Endodermal cell (in vitro differentiated cells): ENCODE data around the gene ABR. TPM values are rescaled to one million over a fixed set of nuclear protein-coding genes. Genes with fewer than 3 reads are reported as not detected.

Experiments used
- DNase-seq: peaks from one replicate; pipeline ENCODE4 v3.0.0-alpha.2; 2017
- H3K27ac ChIP-seq: 2 replicates; pipeline ENCODE4 v1.5.1; 2013; ENCODE audit warnings: mild to moderate bottlenecking, low read depth, low read length, moderate library complexity
- H3K27me3 ChIP-seq: 2 replicates; pipeline ENCODE4 v1.6.1; 2013; ENCODE audit warnings: mild to moderate bottlenecking, low read length, moderate library complexity; ENCODE audit not compliant: insufficient read depth, control insufficient read depth, poor library complexity, severe bottlenecking
- H3K36me3 ChIP-seq: 2 replicates; pipeline ENCODE4 v1.7.0; 2013; ENCODE audit warnings: mild to moderate bottlenecking, low read length, moderate library complexity; ENCODE audit not compliant: control insufficient read depth, insufficient read depth
- H3K4me1 ChIP-seq: one replicate; pipeline ENCODE4 v1.7.0; 2013; ENCODE audit warnings: low read length; ENCODE audit not compliant: control insufficient read depth, insufficient read depth
- H3K4me3 ChIP-seq: 2 replicates; pipeline ENCODE4 v1.5.1; 2013; ENCODE audit warnings: mild to moderate bottlenecking, low read length, moderate library complexity
- H3K9ac ChIP-seq: 2 replicates; pipeline ENCODE4 v1.6.1; 2013; ENCODE audit warnings: mild to moderate bottlenecking, low read length, moderate library complexity; ENCODE audit not compliant: poor library complexity, severe bottlenecking; ENCODE audit errors: extremely low read depth
- H3K9me3 ChIP-seq: 2 replicates; pipeline ENCODE4 v1.6.1; 2013; ENCODE audit warnings: mild to moderate bottlenecking, low read length, moderate library complexity; ENCODE audit not compliant: control insufficient read depth
- H3K27ac Mint-ChIP-seq: 2 replicates; pipeline ENCODE4 v1.8.0; 2020; ENCODE audit warnings: mixed read lengths
- H3K27me3 Mint-ChIP-seq: 2 replicates; pipeline ENCODE4 v1.8.0; 2021; ENCODE audit warnings: mild to moderate bottlenecking, mixed read lengths; ENCODE audit not compliant: insufficient read depth
- H3K36me3 Mint-ChIP-seq: 2 replicates; pipeline ENCODE4 v1.8.0; 2020; ENCODE audit warnings: low read depth, mixed read lengths
- H3K4me1 Mint-ChIP-seq: 2 replicates; pipeline ENCODE4 v1.8.0; 2020; ENCODE audit warnings: mixed read lengths
- H3K4me3 Mint-ChIP-seq: 2 replicates; pipeline ENCODE4 v1.8.0; 2020; ENCODE audit warnings: mild to moderate bottlenecking, moderate library complexity, mixed read lengths
- H3K9me3 Mint-ChIP-seq: 2 replicates; pipeline ENCODE4 v1.8.0; 2020; ENCODE audit warnings: mild to moderate bottlenecking, mixed read lengths
- WGBS, 2 experiments: methylation state at CpG; one replicate each; pipeline versions ENCODE4 v1.1.5 to v1.1.7; 2013; ENCODE audit warnings: missing lambda C conversion rate in 2 of 2, mixed read lengths in 1 of 2; ENCODE audit not compliant: insufficient coverage in 1 of 2, insufficient read length in 1 of 2; 5-methylcytosine and 5-hydroxymethylcytosine counted together
- total RNA-seq, 2 donors: library from RNA; stranded (reverse); fragmentation: NEBNext Ultra II Directional in 1 of 2; extraction: Animal tissue kit (Norgen Biotek cat#: 25700) in 1 of 2; gene quantifications; 2 replicates in 1 of 2; 3 replicates in 1 of 2; pipeline ENCODE4 v1.2.1, GENCODE V29; 2021
- TF ChIP-seq, protein P1 (sequence below): fragments of 200-600 bp; sonication (generic); conservative IDR thresholded peaks from 2 replicates; pipeline ENCODE4 v1.5.0; 2021; ENCODE audit warnings: antibody characterized with exemption, mild to moderate bottlenecking

The ABR gene
- total RNA-seq, 2 donors from 2014 or later, result 51.1 to 58.7 TPM

DNA sequence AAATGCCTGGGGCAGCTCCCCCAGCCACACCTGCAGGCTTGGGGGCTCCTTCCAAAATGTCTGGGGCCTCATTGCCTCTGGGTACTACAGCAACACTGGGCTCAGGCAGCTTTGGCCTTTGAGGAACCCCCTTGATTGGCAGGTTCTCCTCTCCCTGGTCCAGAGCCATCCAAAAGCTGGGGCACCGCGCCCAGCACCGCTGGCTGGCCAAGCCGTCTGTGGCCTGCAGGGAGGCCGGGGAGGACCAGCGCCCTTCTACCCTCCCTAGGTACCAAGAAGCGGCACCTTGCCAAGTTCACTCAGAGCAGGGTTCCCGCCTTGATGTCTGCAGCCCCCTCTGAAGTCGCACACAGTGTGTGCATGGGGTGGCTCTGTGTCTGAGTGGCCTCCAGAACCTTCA, 152.7 kb downstream of the ABR start:
- Histone ChIP-seq H3K4me3 (no peak overlapping the region), H3K27me3 (peaks cover 12% of the 10 kb centered on the region), H3K27ac (no peak overlapping the region), H3K9me3 (no peaks in the 10 kb centered on the region), H3K9ac (no peak overlapping the region), H3K36me3 (no peaks in the 10 kb centered on the region), H3K4me1 (no peaks in the 10 kb centered on the region)
- TF ChIP-seq, protein P1, sequence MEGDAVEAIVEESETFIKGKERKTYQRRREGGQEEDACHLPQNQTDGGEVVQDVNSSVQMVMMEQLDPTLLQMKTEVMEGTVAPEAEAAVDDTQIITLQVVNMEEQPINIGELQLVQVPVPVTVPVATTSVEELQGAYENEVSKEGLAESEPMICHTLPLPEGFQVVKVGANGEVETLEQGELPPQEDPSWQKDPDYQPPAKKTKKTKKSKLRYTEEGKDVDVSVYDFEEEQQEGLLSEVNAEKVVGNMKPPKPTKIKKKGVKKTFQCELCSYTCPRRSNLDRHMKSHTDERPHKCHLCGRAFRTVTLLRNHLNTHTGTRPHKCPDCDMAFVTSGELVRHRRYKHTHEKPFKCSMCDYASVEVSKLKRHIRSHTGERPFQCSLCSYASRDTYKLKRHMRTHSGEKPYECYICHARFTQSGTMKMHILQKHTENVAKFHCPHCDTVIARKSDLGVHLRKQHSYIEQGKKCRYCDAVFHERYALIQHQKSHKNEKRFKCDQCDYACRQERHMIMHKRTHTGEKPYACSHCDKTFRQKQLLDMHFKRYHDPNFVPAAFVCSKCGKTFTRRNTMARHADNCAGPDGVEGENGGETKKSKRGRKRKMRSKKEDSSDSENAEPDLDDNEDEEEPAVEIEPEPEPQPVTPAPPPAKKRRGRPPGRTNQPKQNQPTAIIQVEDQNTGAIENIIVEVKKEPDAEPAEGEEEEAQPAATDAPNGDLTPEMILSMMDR, result no peak
- H3K27me3 Mint-ChIP-seq, result peaks cover 6% of the 10 kb centered on the region
- H3K36me3 Mint-ChIP-seq, result peaks cover 3% of the 10 kb centered on the region
- no peak for DNase-seq
- no peak overlapping the region for H3K4me3 Mint-ChIP-seq
- WGBS, 2 experiments, result 88 to 93% methylated on average over 9 of the region's 9 CpGs
- H3K4me1 Mint-ChIP-seq, result no peaks in the 10 kb centered on the region
- H3K9me3 Mint-ChIP-seq, result no peaks in the 10 kb centered on the region
- no peak overlapping the region for H3K27ac Mint-ChIP-seq

DNA sequence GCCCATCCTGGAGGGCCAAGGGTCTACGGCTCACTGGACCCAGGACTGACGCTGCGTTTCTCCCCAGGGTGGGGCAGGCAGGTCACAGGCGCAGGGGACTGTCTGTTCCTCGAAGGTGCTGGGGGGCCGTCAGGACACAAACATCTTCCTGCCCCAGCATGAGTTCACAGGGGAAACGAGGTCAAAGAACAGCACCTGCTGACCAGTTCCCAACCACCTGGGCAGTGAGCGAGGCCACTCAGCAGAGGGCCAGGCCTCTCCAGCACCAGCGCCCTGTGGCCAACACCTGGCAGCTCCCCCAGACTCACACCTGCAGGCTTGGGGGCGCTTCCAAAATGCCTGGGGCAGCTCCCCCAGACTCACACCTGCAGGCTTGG, 153.2 kb downstream of the ABR start:
- no peaks in the 10 kb centered on the region for H3K4me1 ChIP-seq
- H3K4me3 ChIP-seq, result no peak overlapping the region
- Mint-ChIP-seq H3K36me3 (peaks cover 3% of the 10 kb centered on the region), H3K9me3 (no peaks in the 10 kb centered on the region), H3K27ac (no peak overlapping the region), H3K4me3 (no peak overlapping the region), H3K4me1 (no peaks in the 10 kb centered on the region), H3K27me3 (peaks cover 5% of the 10 kb centered on the region)
- DNase-seq, result no peak
- peaks cover 10% of the 10 kb centered on the region for H3K27me3 ChIP-seq
- no peaks in the 10 kb centered on the region for H3K36me3 ChIP-seq
- TF ChIP-seq, protein P1, result no peak
- 91 to 96% methylated on average over 6 to 10 of the region's 10 CpGs for WGBS, 2 experiments
- H3K9me3 ChIP-seq, result no peaks in the 10 kb centered on the region
- H3K27ac ChIP-seq, result no peak overlapping the region
- H3K9ac ChIP-seq, result no peak overlapping the region

DNA sequence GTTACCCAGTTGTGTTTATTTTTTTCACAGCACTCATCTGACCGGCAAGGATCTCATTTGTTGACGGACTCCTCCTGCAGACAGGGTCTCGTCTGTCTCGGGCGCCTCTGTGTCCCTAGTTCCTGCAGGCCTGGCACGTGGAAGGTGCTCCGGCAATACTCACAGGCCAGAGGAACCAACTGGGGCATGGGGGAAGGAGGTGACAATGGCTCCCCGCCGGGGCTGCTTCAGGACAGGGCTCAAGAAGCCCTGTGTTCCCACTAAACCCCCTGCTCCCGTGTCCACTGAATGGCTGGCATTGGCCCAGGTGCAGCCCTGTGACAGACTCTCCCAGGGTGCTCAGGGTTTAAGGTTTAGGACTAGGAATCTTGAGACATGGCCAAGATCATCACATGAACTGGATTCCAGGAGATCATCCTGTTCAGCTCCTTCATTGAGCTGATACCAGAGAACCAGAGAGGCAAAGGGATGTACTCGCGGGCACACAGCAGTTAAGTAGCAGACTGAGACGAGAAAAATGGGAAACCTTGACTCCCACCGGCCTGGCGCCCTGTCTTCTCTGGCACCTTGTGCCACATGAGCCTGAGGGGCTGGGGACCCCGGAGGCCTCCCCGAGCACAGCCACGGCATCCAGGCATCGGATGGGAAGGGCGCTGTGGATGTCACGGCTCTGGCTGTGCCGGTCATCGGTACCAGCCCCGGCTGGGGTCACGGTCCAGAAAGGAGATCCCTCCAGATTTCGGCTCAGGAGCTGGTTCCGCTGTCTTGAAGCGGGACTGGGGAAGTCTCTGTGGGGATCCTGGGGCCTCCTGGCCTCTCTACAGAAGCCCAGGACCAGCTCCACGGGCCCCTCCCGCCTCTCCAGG, 153.8 kb downstream of the ABR start:
- Mint-ChIP-seq H3K4me1 (no peaks in the 10 kb centered on the region), H3K27ac (no peak overlapping the region), H3K9me3 (no peaks in the 10 kb centered on the region), H3K36me3 (peaks cover 3% of the 10 kb centered on the region), H3K27me3 (peaks cover 3% of the 10 kb centered on the region), H3K4me3 (no peak overlapping the region)
- H3K27ac ChIP-seq, result no peak overlapping the region
- peak; percentile 71 for DNase-seq
- H3K4me1 ChIP-seq, result no peaks in the 10 kb centered on the region
- WGBS, 2 experiments, result 85 to 86% methylated on average over 22 to 30 of the region's 30 CpGs
- peaks cover 8% of the 10 kb centered on the region for H3K27me3 ChIP-seq
- TF ChIP-seq, protein P1, result no peak
- no peaks in the 10 kb centered on the region for H3K9me3 ChIP-seq
- no peak overlapping the region for H3K4me3 ChIP-seq
- H3K9ac ChIP-seq, result no peak overlapping the region
- H3K36me3 ChIP-seq, result no peaks in the 10 kb centered on the region
